ENCODE data around the gene GNAZ. TPM values are rescaled to one million over a fixed set of nuclear protein-coding genes. Genes with fewer than 3 reads are reported as not detected.
A peak's percentile ranks its signal among the peaks of the same experiment; 100 is the strongest.

Gene GNAZ
- total RNA-seq, 1 experiment from 2014 or later = 0.94 TPM

DNA sequence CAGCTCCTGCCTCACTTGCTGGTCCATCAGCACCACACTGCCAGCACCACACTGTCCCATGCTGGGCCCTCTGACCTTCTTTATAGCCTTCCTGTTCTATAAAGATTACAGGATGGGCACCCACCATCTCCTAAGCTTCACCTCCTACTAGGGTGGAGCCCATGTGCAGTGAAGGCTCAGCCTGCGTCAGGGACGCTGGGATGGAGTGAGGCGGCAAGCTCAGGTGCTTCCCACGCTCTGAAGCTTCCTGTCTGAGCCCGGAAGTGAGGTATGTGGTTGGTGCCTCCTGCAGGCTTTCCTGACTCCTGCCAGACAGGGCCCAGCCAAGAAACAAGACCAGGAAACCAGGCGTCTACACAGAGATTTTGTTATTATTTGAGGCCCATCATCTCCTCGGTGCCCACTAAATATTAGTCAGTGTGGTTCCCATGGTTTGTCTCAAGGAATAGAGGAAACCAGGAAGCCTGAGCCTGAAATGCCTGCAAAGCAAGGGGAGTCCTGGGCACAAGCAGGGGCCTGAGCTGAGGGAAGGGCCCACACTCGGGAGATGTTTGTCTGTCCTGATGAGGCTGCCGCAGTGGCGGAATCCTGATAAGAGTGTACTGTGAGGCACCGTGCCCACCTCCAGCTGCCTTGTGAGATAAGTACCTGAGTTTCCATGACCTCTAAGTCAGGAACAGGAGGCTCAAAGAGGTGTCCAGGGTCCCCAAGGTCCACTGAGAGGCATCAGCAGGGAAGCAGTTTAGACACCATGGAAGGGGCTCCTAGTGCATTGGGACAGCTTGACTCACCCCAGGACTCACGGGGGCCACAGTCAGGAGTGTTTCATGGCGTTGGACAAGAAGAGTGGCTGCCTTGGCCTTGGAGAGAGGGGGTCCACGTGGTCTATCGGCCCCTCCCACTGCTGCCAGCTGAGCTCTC is 49.4 kb downstream of the GNAZ start:
- DNase-seq (ENCODE audit: low read depth) = no peak

DNA sequence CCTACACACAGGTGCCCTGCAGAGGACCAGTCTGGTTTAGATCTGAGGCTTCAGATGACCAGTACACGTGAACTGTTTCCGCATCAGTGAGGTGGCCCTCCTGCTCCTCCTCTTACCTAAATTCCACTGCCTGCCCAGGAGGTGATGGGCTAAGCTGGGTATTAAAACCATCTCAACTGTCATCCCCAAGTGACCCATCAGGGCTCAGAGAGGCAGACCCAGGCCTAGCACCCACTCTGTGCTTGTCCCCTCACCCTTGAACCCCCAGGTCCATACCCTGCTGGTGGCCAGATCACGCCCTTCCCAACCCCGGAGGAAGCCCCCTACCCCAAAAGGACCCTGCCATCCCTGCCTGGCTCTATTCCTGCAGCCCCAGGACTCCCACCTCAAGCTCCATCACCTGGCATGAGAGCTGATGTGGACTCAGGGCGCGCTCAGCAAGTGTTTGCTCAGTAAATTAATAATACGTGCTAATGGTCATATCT is 50.1 kb downstream of the GNAZ start:
- DNase-seq (ENCODE audit: low read depth) = no peak

DNA sequence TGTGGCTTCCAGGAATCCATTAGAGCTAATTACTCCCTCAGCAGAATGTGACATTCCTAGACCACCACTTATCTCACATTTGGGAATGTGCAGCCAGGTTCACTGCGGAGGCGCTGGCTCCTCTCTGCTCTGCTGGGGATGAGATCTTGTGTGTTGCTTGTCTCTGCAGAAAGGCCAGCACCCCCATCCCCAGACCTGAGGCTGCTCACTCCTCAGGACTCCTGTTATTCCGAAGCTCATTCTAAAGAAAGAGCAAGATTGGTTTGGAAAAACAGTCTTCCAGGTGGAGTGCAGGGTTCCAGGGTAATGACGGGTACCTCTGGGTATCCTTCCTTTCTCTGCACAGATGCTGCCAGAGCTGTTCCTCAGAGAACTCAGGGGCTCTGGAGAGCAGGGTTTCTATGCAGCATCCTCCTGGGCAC is 50.7 kb downstream of the GNAZ start:
- no peak for DNase-seq (ENCODE audit: low read depth)

DNA sequence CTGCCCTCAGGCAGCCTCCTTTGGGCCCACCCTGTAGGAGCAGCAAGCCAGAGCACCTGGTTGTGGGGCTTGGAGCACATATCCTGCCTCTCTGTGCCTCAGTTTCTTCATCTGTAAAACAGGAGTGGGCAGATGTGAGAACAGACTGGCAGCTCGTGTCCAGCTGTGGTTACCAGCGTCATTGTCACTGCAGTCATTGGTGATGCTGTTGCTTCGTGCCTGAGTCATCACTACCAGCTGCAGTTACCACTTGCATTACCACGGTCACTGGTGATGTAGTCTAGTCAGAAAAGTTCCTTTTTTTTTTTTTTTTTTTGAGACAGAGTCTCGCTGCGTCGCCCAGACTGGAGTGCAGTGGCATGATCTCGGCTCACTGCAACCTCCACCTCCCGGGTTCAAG is 51.1 kb downstream of the GNAZ start:
- peak; percentile 16 for DNase-seq (ENCODE audit: low read depth)

DNA sequence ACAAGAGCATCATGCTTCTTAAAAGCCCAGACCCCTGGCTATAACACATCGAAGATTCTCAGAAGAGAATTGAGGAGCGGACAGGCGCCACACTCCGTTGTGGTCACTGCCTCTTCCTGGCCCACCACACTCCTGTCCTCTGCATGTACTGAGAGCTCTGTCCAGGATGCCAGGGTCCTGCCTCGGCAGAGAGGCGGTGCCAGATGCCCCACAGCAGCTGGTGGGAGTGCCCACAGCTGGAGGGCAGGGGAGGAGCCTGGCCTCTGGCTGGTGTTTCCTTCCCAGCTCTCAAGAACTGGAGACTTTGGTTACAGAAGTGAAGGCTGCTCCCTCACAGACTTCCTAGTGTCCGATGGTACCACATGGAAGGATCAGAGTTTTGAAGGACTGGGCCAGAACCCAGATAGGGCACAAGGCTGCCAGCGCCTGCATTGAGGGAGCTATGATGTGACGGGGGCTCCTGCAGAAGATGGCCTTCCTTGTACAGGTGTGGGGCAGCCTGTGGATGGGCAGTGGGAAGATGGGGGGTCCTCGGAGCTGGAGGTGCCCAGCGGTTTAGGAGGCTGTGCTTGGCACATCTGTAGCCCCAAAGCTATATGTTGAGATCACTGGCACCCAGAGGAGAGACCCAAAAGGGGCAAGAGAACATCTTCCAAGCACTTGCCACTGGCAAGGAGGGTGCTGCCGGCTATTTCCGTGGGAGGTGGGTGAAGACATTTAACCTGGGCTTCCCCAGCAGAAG is 52.1 kb downstream of the GNAZ start:
- DNase-seq (ENCODE audit: low read depth) = no peak

DNA sequence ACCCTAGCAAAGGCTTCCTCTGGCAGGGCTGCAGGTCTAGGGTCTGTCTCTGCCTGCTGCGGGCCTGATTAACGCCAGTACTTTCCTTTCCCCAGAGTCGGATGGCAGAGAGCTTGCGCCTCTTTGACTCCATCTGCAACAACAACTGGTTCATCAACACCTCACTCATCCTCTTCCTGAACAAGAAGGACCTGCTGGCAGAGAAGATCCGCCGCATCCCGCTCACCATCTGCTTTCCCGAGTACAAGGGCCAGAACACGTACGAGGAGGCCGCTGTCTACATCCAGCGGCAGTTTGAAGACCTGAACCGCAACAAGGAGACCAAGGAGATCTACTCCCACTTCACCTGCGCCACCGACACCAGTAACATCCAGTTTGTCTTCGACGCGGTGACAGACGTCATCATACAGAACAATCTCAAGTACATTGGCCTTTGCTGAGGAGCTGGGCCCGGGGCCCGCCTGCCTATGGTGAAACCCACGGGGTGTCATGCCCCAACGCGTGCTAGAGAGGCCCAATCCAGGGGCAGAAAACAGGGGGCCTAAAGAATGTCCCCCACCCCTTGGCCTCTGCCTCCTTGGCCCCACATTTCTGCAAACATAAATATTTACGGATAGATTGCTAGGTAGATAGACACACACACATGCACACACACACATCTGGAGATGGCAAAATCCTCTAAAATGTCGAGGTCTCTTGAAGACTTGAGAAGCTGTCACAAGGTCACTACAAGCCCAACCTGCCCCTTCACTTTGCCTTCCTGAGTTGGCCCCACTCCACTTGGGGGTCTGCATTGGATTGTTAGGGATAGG is 52.9 kb downstream of the GNAZ start:
- DNase-seq (ENCODE audit: low read depth) = no peak

DNA sequence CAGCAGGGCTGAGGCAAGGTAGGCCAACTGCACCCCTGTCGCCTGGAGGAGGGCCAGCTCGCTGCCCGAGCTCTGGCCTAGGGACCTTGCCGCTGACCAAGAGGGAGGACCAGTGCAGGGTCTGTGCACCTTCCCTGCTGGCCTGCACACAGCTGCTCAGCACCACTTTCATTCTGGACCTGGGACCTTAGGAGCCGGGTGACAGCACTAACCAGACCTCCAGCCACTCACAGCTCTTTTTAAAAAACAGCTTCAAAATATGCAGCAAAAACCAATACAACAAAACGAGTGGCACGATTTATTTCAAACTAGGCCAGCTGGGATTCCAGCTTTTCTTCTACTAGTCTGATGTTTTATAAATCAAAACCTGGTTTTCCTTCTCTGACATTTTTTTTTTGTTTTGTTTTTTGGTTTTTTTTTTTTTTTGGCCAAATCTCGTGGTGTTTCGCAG is 53.5 kb downstream of the GNAZ start:
- no peak for DNase-seq (ENCODE audit: low read depth)

DNA sequence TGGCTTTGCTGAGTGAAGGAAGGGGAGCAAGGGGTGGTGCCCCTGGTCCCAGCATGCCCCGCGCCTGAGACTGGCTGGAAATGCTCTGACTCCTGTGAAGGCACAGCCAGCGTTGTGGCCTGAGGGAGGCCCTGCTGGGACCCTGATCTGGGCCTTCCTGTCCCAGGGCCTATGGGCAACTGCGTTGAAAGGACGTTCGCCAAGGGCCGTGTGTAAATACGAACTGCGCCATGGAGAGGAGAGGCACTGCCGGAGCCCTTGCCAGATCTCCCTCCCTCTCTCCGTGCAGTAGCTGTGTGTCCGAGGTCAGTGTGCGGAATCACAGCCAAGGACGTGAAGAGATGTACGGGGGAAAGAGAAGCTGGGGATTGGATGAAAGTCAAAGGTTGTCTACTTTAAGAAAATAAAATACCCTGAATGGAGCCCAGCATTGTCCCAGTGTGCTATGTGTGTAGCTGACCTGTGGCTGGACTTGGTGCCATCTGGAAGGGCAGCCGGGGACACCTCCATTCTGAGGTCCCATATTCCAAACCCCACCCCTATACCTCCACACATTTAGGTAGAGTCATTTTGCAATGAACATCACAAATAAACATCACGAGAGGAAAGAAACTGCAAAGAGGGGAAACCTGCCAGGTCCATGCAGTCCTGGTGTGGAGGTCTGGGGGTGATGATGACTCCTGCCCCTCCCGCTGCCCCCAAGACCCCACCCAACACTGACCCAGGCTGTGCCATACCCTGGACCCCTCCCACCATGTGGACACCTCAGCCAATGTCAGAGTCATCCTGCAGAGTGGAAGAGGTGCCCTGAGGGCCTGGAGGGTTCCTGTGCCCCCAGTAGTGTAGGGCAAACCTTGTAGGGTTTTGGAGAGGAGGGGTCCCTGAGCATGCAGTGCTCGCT is 54.5 kb downstream of the GNAZ start:
- DNase-seq (ENCODE audit: low read depth) = no peak

DNA sequence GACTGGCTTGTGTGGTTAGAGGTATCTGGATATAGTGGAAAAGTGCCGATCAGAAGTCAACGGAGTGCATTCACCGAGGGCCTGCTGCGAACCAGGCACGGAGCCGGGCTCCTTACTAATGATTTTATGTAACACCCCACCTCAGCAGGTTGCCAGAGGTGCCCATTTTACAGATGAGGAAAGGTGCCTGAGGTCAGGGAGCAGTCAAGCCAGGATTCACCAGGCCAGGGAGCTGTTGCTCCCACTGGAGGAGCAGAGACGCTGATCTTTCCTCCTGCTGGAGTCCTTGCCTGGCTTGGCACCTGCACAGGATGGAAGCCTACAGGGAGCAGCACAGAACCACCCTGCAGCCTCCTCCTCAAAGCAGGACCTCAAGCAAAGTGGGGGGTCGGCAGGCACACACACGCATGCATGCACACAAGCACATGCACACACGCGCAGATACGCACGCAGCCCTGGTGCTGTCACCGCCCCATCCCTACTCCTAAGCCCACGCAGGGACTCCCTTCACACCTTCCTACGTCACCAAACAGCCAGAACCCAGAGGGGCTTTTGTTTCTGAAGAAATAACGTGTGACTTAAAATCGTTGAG is 55.3 kb downstream of the GNAZ start:
- DNase-seq (ENCODE audit: low read depth) = no peak

DNA sequence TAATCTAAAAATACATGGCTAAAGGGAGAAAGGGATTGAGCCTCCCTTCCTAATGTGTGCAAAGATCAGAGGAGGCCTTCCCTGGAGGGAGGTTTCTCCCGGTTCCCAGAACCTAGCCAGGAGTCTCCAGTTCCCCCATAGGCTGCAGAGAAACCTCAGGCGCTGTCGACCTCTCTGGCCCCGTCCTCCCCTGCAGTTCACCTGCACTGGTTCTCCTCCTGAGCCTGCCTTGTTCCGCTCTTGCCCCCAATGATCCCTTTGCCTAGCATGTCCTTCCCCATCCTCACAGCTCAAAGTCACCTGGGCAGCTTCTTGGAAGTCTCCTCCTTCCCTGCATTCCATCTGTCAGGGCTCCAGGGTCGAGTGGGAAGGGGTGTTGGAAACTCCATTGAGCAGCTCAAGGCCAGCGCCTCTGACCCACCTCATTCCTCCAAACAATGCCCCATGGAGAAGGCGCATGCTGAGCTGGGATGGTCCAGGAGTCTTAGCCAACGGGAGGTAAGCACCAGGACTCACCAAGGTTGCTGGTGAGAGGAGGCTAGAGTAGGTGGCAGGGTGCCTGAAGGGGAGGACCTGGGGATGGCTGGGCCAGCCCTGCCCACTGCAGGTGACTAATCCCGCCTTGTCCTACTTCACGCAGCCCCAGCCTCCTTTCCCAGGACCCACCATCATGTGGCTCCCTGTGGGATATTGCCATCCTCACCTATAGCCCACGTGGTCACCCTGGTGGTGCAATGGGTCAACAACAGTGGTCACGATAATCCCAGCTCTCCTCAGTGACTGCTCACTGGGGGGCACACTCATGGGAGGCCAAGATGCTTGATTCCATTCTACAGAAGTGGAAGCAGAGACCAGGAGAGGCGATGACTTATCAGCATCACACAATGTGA is 56.1 kb downstream of the GNAZ start:
- DNase-seq (ENCODE audit: low read depth) = no peak

DNA sequence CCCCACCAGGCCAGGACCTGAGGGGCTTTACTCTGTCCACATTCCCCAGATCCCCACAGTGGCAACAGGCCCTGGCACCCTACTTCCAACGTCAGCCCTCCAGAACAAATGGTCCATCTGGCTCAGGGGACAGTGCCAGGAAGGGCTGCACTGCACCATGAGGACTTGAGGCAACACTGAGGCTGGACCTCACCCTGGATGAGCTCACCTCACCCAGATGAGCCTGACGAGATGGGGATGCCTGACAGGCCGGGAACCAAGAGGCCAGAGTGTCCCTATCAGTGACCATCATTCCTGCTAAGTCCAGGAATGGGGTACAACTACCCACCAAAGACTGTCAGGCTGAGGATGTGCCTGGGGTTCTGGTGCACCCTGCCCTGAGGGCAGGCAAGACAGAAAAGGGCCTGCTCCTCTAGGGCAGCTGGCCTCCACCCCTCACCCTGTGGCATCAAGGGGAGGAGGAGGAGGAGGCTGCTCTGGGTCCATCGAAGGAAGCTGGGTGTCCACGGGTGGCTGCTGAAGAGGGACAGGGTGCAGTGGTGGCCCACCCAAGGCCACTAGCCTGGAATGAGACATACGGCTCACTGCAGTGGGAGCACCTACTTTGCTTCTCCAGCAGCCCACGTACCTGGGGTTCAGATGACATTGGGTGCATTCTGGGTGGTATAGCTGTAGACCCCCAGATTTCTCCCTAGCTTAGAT is 56.9 kb downstream of the GNAZ start:
- no peak for DNase-seq (ENCODE audit: low read depth)

DNA sequence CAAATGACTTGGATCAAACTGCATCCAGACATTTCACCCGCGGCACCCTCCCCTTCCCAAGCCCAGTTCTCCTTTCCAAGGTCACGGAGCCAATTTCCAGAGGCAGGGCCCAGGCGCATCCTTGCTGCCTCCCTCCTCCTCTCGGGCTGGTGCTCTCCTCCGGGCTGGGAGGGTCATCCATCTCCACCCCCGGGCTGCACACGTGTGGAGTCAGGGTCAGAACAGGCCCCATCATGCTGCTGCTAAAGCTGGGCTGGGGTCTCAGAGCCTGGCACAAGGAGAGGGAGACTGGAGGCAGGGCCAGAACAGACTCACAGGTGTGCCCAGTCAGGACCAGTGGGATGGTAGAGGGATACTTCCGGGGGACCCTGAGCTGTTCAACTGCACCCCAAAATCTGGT is 57.5 kb downstream of the GNAZ start:
- no peak for DNase-seq (ENCODE audit: low read depth)

DNA sequence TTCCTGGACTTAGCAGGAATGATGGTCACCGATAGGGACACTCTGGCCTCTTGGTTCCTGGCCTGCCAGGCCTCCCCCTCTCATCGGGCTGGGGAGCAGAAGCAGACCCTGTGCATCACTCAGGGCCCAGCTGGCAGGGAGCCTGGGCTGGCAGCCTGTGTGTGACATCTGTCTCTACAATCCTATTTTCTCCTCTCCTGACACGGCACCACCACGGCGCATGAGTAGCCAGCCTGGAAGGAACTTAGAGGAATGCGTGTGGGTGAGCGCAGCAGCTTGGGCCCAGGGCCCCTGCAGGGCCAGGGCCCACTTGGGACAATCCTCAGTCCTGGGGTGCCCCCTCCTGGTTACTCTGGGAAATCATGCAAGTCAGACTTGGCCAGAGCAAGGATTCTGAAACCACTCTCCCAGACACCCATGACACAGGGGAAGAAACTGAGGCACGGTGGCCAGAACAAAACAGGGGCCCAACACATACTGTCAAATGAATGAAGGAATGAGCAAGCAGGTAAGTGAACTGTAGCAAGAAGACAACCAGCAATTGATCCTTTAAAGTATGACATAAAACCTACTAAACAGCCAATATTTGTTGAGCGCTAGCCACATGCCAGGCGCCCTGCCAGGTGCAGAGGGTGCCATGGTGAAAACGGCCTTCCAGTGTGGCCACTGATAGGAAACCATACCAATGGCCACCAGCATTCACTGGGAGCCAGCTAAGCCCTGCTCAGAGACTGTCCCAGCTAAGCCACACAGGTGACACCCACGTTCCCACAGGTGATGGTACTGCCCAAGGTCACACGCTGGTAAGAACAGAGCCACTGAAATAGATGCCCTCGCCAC is 58.2 kb downstream of the GNAZ start:
- DNase-seq (ENCODE audit: low read depth) = peak; percentile 32

DNA sequence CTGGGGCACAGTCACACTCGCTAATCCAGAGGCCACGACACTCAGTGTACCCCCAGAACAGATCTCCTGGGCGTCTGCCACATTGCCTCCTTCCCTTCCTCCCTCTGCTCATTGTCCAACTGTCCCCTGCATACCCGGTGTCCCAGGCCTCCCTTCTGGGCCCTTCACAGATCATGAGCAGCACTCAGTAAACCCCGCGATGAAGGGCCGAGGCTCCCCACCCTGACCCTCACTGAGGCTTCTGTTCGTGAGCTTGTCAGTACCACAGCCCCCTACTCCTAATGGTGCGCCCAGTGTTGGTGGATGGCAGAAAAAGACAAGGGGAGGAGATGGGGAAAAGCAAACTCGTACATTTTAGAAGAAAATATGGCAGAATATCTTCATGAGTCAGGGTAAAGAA is 58.8 kb downstream of the GNAZ start:
- DNase-seq (ENCODE audit: low read depth) = no peak

DNA sequence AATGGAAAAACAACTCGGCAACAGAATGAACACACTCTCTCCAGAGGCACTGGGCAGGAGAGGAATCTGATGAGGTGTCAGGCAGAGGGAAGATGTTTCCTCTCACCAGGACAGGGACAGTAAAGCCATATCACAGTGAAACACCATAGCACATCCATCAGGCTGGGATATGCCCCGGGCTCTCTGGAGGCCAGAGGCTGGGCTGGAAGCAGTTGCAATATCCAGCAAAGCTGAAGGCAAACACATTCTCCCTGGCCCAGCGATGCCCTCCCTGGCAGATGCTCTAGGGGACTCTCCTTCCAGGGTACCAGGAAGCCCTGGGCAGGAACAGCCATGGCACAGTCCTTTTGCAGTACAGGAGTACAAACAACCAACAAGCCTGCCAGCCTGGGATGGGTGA is 60.4 kb downstream of the GNAZ start:
- DNase-seq (ENCODE audit: low read depth) = no peak

DNA sequence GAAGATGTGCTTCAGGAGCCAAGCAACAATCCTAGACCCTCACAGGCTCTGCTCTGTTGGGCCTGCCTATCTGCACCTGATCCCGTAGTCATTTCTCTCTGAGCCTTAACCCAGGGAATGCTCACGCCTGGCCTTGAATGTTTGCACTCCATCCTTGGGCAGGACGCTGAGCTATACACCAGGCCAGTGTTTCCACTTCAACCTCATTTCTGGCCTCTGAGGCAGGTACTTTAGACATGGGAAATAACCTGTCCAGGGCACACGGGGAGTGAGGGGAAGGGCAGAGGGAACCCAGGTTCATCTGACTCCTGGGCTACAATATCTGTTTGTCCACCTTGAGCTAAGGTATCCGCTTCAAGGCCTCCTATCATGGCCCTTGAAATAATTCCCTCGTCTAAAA is 61.6 kb downstream of the GNAZ start:
- no peak for DNase-seq (ENCODE audit: low read depth)

DNA sequence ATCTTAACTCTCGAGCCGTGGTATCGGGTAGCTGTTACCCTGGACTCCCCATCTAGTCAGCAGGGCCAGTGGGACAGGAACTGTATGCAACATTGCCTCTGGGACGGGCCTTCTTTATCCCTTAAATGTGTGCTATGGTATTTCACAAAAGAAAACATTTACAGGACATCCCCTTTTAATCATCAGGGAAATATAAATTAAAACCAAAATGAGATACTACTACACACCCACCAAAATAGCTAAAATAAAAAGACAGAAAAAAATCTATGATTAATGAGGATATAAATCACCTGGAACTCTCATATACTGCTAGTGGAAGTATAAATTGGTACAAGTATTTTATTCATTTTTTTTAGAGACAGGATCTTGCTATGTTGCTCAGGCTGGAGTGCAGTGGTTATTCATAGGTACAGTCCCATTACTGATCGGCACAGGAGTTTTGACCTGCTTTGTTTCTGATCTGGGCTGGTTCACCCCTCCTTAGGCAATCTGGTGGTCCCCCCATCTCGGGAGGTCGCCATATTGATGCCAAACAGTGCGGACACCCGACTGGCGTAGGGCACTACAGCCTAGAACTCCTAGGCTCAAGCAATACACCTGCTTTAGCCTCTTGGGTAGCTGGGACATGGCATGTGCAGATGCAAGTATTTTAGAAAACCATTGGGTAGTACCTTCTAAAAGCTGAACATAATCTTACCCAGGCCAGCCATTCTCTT is 62.2 kb downstream of the GNAZ start:
- DNase-seq (ENCODE audit: low read depth) = no peak

Data from M059J (cell line).